Breast epithelium (tissue), 3 donors: ENCODE measurements around the gene FCSK.

Experiments used
- CTCF ChIP-seq, 3 donors: fragments of 450-650 bp; IDR thresholded peaks; one replicate each; pipeline ENCODE4 v1.5.1; 2016 to 2017; ENCODE audit warnings: antibody characterized with exemption in 3 of 3, mild to moderate bottlenecking in 3 of 3, moderate library complexity in 3 of 3
- POLR2A ChIP-seq: fragments of 450-650 bp; IDR thresholded peaks from one replicate; pipeline ENCODE4 v1.6.1; 2016; ENCODE audit warnings: antibody characterized with exemption, mild to moderate bottlenecking, moderate library complexity

GRCh38 chr16:70470141-70470926 is 15.9 kb downstream of the FCSK start:
- no peak for TF ChIP-seq POLR2A
- TF ChIP-seq CTCF (IDR thresholded peaks at IDR 0.05) = no peak
